CD4-positive, alpha-beta T cell treated with Interferon gamma for 1 hour (primary cell): ENCODE measurements around the gene SLC22A23.

Experiments used
- DNase-seq: peaks from one replicate; pipeline ENCODE4 v3.0.0-alpha.2; 2020

The SLC22A23 gene

GRCh38 chr6:3468585-3468984 is 11.7 kb upstream of the SLC22A23 start:
- no peak for DNase-seq

- DNase-seq: no peak
These were observed 11.1 kb upstream of the SLC22A23 start for GRCh38 chr6:3467996-3468395.

GRCh38 chr6:3466488-3467219 is 9.8 kb upstream of the SLC22A23 start:
- no peak for DNase-seq

- no peak for DNase-seq
These were observed 3.4 kb upstream of the SLC22A23 start for GRCh38 chr6:3460253-3460652.

GRCh38 chr6:3458706-3459421 is 2.0 kb upstream of the SLC22A23 start:
- no peak for DNase-seq

- DNase-seq: no peak
These were observed 1.1 kb upstream of the SLC22A23 start for GRCh38 chr6:3457710-3458602.

- DNase-seq: no peak
These were observed 404 bp downstream of the SLC22A23 start for GRCh38 chr6:3456395-3456897.

- no peak for DNase-seq
These were observed 1.1 kb downstream of the SLC22A23 start for GRCh38 chr6:3455569-3456394.

GRCh38 chr6:3455147-3455568 is 1.7 kb downstream of the SLC22A23 start:
- DNase-seq: peak; percentile 54

- no peak for DNase-seq
These were observed 2.4 kb downstream of the SLC22A23 start for GRCh38 chr6:3454273-3455010.

- no peak for DNase-seq
These were observed 3.2 kb downstream of the SLC22A23 start for GRCh38 chr6:3453413-3454272.

- no peak for DNase-seq
These were observed 5.4 kb downstream of the SLC22A23 start for GRCh38 chr6:3451498-3451897.

- DNase-seq: no peak
These were observed 6.0 kb downstream of the SLC22A23 start for GRCh38 chr6:3450888-3451287.

- no peak for DNase-seq
These were observed 7.0 kb downstream of the SLC22A23 start for GRCh38 chr6:3449750-3450305.

GRCh38 chr6:3449321-3449720 is 7.5 kb downstream of the SLC22A23 start:
- DNase-seq: no peak

- no peak for DNase-seq
These were observed 9.8 kb downstream of the SLC22A23 start for GRCh38 chr6:3447005-3447404.

GRCh38 chr6:3446184-3446583 is 10.7 kb downstream of the SLC22A23 start:
- DNase-seq: no peak

- no peak for DNase-seq
These were observed 12.4 kb downstream of the SLC22A23 start for GRCh38 chr6:3444276-3445088.

- DNase-seq: no peak
These were observed 13.7 kb downstream of the SLC22A23 start for GRCh38 chr6:3443221-3443515.
